ENCODE data around the gene RFFL.

The RFFL gene

DNA sequence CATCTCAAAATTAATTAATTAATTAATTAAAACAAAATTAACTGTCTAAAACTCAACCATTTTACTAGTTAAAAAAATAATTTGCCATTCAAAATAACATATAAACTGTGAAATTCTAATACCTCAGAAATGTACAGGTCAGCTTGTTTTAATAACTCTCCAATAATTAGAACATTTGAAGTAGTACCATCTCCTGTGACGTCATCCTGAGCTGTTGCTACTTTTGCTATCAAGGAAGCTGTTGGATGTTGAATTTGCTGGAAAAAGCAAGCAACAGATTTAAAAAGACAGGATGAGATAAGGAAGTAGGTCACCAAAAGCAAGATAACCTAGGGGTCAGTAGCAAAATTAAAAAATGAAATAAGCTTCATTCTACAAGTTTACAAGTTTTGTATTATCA lies 105.1 kb downstream of the RFFL start:
- no peak for DNase-seq

All from DMS53 (cell line).